ENCODE results near the gene ZNF146.
"Not testable (repeated sequence)": the region's sequence is repeated elsewhere in the genome, so short reads cannot be mapped to it uniquely, and the experiment has no call there.

DNA sequence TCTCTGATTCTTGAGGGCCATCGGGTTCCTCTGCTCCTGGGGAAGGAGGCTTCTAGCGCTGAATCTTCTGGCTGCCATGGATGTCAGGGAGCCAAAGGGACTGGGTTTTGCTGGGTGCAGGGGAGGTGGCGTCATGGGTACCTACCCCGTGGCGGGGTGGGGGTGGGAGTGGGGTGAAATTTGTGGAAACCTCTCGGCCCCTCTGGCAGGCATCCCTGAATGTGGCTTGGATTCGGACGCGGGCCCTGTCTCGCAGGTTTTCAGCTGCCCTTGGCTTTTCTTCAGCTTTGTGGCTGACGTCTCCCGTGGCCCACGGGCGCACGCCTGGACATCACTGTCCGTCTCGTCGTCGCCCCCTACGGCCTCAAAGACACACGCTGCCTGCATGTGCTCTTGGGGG lies 53.2 kb downstream of the ZNF146 start:
- TF ChIP-seq, protein P1, sequence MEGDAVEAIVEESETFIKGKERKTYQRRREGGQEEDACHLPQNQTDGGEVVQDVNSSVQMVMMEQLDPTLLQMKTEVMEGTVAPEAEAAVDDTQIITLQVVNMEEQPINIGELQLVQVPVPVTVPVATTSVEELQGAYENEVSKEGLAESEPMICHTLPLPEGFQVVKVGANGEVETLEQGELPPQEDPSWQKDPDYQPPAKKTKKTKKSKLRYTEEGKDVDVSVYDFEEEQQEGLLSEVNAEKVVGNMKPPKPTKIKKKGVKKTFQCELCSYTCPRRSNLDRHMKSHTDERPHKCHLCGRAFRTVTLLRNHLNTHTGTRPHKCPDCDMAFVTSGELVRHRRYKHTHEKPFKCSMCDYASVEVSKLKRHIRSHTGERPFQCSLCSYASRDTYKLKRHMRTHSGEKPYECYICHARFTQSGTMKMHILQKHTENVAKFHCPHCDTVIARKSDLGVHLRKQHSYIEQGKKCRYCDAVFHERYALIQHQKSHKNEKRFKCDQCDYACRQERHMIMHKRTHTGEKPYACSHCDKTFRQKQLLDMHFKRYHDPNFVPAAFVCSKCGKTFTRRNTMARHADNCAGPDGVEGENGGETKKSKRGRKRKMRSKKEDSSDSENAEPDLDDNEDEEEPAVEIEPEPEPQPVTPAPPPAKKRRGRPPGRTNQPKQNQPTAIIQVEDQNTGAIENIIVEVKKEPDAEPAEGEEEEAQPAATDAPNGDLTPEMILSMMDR (IDR thresholded peaks at IDR 0.05): not testable (repeated sequence)
- TF ChIP-seq POLR2A, POLR2AphosphoS5 (IDR thresholded peaks at IDR 0.05): not testable (repeated sequence)

Data from prostate gland (tissue), 2 donors.